Endodermal cell (in vitro differentiated cells): ENCODE measurements around the gene ADM5. TPM values are rescaled to one million over a fixed set of nuclear protein-coding genes. Genes with fewer than 3 reads are reported as not detected.

Source experiments
- DNase-seq: peaks from one replicate; pipeline ENCODE4 v3.0.0-alpha.2; 2017
- H3K27ac ChIP-seq: 2 replicates; pipeline ENCODE4 v1.5.1; 2013; ENCODE audit warnings: mild to moderate bottlenecking, low read depth, low read length, moderate library complexity
- H3K27me3 ChIP-seq: 2 replicates; pipeline ENCODE4 v1.6.1; 2013; ENCODE audit warnings: mild to moderate bottlenecking, low read length, moderate library complexity; ENCODE audit not compliant: insufficient read depth, control insufficient read depth, poor library complexity, severe bottlenecking
- H3K36me3 ChIP-seq: 2 replicates; pipeline ENCODE4 v1.7.0; 2013; ENCODE audit warnings: mild to moderate bottlenecking, low read length, moderate library complexity; ENCODE audit not compliant: control insufficient read depth, insufficient read depth
- H3K4me1 ChIP-seq: one replicate; pipeline ENCODE4 v1.7.0; 2013; ENCODE audit warnings: low read length; ENCODE audit not compliant: control insufficient read depth, insufficient read depth
- H3K4me3 ChIP-seq: 2 replicates; pipeline ENCODE4 v1.5.1; 2013; ENCODE audit warnings: mild to moderate bottlenecking, low read length, moderate library complexity
- H3K9ac ChIP-seq: 2 replicates; pipeline ENCODE4 v1.6.1; 2013; ENCODE audit warnings: mild to moderate bottlenecking, low read length, moderate library complexity; ENCODE audit not compliant: poor library complexity, severe bottlenecking; ENCODE audit errors: extremely low read depth
- H3K9me3 ChIP-seq: 2 replicates; pipeline ENCODE4 v1.6.1; 2013; ENCODE audit warnings: mild to moderate bottlenecking, low read length, moderate library complexity; ENCODE audit not compliant: control insufficient read depth
- H3K27ac Mint-ChIP-seq: 2 replicates; pipeline ENCODE4 v1.8.0; 2020; ENCODE audit warnings: mixed read lengths
- H3K27me3 Mint-ChIP-seq: 2 replicates; pipeline ENCODE4 v1.8.0; 2021; ENCODE audit warnings: mild to moderate bottlenecking, mixed read lengths; ENCODE audit not compliant: insufficient read depth
- H3K36me3 Mint-ChIP-seq: 2 replicates; pipeline ENCODE4 v1.8.0; 2020; ENCODE audit warnings: low read depth, mixed read lengths
- H3K4me1 Mint-ChIP-seq: 2 replicates; pipeline ENCODE4 v1.8.0; 2020; ENCODE audit warnings: mixed read lengths
- H3K4me3 Mint-ChIP-seq: 2 replicates; pipeline ENCODE4 v1.8.0; 2020; ENCODE audit warnings: mild to moderate bottlenecking, moderate library complexity, mixed read lengths
- H3K9me3 Mint-ChIP-seq: 2 replicates; pipeline ENCODE4 v1.8.0; 2020; ENCODE audit warnings: mild to moderate bottlenecking, mixed read lengths
- CTCF ChIP-seq: fragments of 200-600 bp; sonication (generic); conservative IDR thresholded peaks from 2 replicates; pipeline ENCODE4 v1.5.0; 2021; ENCODE audit warnings: antibody characterized with exemption, mild to moderate bottlenecking
- WGBS, 2 experiments: methylation state at CpG; one replicate each; pipeline versions ENCODE4 v1.1.5 to v1.1.7; 2013; ENCODE audit warnings: missing lambda C conversion rate in 2 of 2, mixed read lengths in 1 of 2; ENCODE audit not compliant: insufficient coverage in 1 of 2, insufficient read length in 1 of 2; 5-methylcytosine and 5-hydroxymethylcytosine counted together
- total RNA-seq, 2 donors: library from RNA; stranded (reverse); fragmentation: NEBNext Ultra II Directional in 1 of 2; extraction: Animal tissue kit (Norgen Biotek cat#: 25700) in 1 of 2; gene quantifications; 2 replicates in 1 of 2; 3 replicates in 1 of 2; pipeline ENCODE4 v1.2.1, GENCODE V29; 2021

ADM5 gene
- total RNA-seq, 2 donors from 2014 or later, result 4.6 to 7.7 TPM

- peak overlapping the region; percentile 48 for H3K27ac Mint-ChIP-seq
- H3K4me1 Mint-ChIP-seq, result peaks cover 15% of the 10 kb centered on the region
These were observed 3.5 kb upstream of the ADM5 start for GRCh38 chr19:49685845-49686332.

GRCh38 chr19:49686503-49687088 lies 2.8 kb upstream of the ADM5 start:
- no peaks in the 10 kb centered on the region for H3K9me3 ChIP-seq
- no peak overlapping the region for H3K9ac ChIP-seq
- no peak overlapping the region for H3K4me3 ChIP-seq
- peaks cover 51% of the 10 kb centered on the region for H3K36me3 ChIP-seq
- Mint-ChIP-seq H3K4me3 (no peak overlapping the region), H3K27ac (no peak overlapping the region), H3K4me1 (peaks cover 13% of the 10 kb centered on the region), H3K9me3 (no peaks in the 10 kb centered on the region), H3K36me3 (peaks cover 52% of the 10 kb centered on the region), H3K27me3 (no peaks in the 10 kb centered on the region)
- H3K27me3 ChIP-seq, result no peaks in the 10 kb centered on the region
- no peak for TF ChIP-seq CTCF
- DNase-seq, result no peak
- 95 to 97% methylated on average over 12 to 22 of the region's 27 CpGs for WGBS, 2 experiments
- no peak overlapping the region for H3K27ac ChIP-seq
- no peaks in the 10 kb centered on the region for H3K4me1 ChIP-seq

More at GRCh38 chr19:49685845-49686332, 3.5 kb upstream of the ADM5 start:
- Histone ChIP-seq H3K4me1 (peaks cover 3% of the 10 kb centered on the region), H3K27ac (no peak overlapping the region), H3K9ac (no peak overlapping the region), H3K27me3 (no peaks in the 10 kb centered on the region), H3K36me3 (peaks cover 56% of the 10 kb centered on the region), H3K4me3 (no peak overlapping the region), H3K9me3 (no peaks in the 10 kb centered on the region)
- H3K9me3 Mint-ChIP-seq, result no peaks in the 10 kb centered on the region
- WGBS, 2 experiments, result 90% methylated on average over 21 to 23 of the region's 23 CpGs
- DNase-seq, result no peak
- no peaks in the 10 kb centered on the region for H3K27me3 Mint-ChIP-seq
- H3K4me3 Mint-ChIP-seq, result no peak overlapping the region
- TF ChIP-seq CTCF, result no peak
- peaks cover 55% of the 10 kb centered on the region for H3K36me3 Mint-ChIP-seq

- no peak overlapping the region for H3K27ac ChIP-seq
- no peak overlapping the region for H3K9ac ChIP-seq
- no peaks in the 10 kb centered on the region for H3K27me3 ChIP-seq
- WGBS, 2 experiments, result 84 to 91% methylated on average over 4 to 12 of the region's 12 CpGs
- no peak for TF ChIP-seq CTCF
- no peak overlapping the region for H3K4me3 ChIP-seq
- DNase-seq, result no peak
- no peaks in the 10 kb centered on the region for H3K4me1 ChIP-seq
- Mint-ChIP-seq H3K9me3 (no peaks in the 10 kb centered on the region), H3K4me1 (peaks cover 13% of the 10 kb centered on the region), H3K27me3 (no peaks in the 10 kb centered on the region), H3K36me3 (peaks cover 47% of the 10 kb centered on the region), H3K4me3 (no peak overlapping the region), H3K27ac (no peak overlapping the region)
- H3K36me3 ChIP-seq, result peaks cover 45% of the 10 kb centered on the region
- no peaks in the 10 kb centered on the region for H3K9me3 ChIP-seq
These were observed 2.2 kb upstream of the ADM5 start for GRCh38 chr19:49687150-49687549.
